GM23248 (cell line): ENCODE results near the gene NIT1.

Experiments used
- EZH2 ChIP-seq: fragments of 200-600 bp; sonication (generic); IDR thresholded peaks from 2 replicates; pipeline ENCODE4 v1.6.1; 2018; ENCODE audit warnings: antibody characterized with exemption, mild to moderate bottlenecking; ENCODE audit not compliant: insufficient read depth, poor library complexity, severe bottlenecking
- EZH2phosphoT487 ChIP-seq: fragments of 200-600 bp; sonication (generic); IDR thresholded peaks from 2 replicates; pipeline ENCODE4 v1.6.1; 2018; ENCODE audit warnings: antibody characterized with exemption, moderate library complexity, mild to moderate bottlenecking, low read depth; ENCODE audit not compliant: insufficient read depth

GRCh38 chr1:161111527-161111926 lies 6.4 kb upstream of the NIT1 start:
- TF ChIP-seq EZH2phosphoT487: no peak
- no peak for TF ChIP-seq EZH2
